Subcutaneous abdominal adipose tissue (tissue), 5 donors: Measurements from ENCODE around the gene POLD1.

Experiments
- H3K27ac ChIP-seq: one replicate; pipeline ENCODE4 v1.7.0; 2013; ENCODE audit warnings: low read depth, mild to moderate bottlenecking, inconsistent platforms, low read length, moderate library complexity
- H3K27me3 ChIP-seq, 5 donors: one replicate each; pipeline ENCODE4 v1.7.0; 2013; ENCODE audit warnings: low read length in 5 of 5, inconsistent platforms in 1 of 5; ENCODE audit not compliant: control insufficient read depth in 5 of 5, insufficient read depth in 4 of 5
- H3K36me3 ChIP-seq, 5 donors: one replicate each; pipeline ENCODE4 v1.7.0; 2013; ENCODE audit warnings: low read length in 5 of 5; ENCODE audit not compliant: control insufficient read depth in 5 of 5, insufficient read depth in 5 of 5
- H3K4me1 ChIP-seq, 5 donors: one replicate each; pipeline ENCODE4 v1.7.0; 2013; ENCODE audit warnings: low read length in 5 of 5, mild to moderate bottlenecking in 3 of 5, moderate library complexity in 1 of 5; ENCODE audit not compliant: control insufficient read depth in 5 of 5, insufficient read depth in 5 of 5
- H3K4me3 ChIP-seq, 5 donors: one replicate each; pipeline ENCODE4 v1.7.0; 2013; ENCODE audit warnings: low read length in 5 of 5, low read depth in 1 of 5
- H3K9ac ChIP-seq, 5 donors: one replicate each; pipeline ENCODE4 v1.7.0; 2013; ENCODE audit warnings: low read length in 5 of 5, mild to moderate bottlenecking in 4 of 5, moderate library complexity in 3 of 5
- H3K9me3 ChIP-seq, 5 donors: one replicate each; pipeline ENCODE4 v1.7.0; 2013; ENCODE audit warnings: low read length in 5 of 5; ENCODE audit not compliant: control insufficient read depth in 5 of 5
- donor health status: healthy.
- donor health status: healthy.
- donor health status: healthy.
- donor health status: healthy.
- donor health status: healthy.

The POLD1 gene

DNA sequence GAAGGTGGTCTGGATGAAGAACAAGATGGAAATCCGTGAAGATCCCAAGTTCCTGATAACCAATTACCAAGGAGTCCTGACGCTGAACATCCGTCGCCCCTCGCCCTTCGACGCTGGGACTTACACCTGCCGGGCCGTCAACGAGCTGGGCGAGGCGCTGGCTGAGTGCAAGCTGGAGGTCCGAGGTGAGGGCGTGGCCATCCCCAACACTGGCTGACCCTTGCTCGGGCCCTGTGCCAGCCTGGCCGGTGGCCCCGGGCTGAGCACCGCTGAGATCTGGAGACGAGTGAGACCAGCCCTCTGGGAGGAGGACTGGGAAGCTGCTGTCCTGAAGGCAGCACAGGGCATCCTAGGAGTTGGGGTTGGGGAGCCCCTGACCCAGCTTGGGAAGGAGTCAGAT lies 80.2 kb downstream of the POLD1 start:
- Histone ChIP-seq H3K27ac (no peak overlapping the region), H3K27me3 (peaks cover 14 to 31% (median 26%) of the 10 kb centered on the region in 5 donors), H3K9ac (no peak overlapping the region), H3K36me3 (no peaks in the 10 kb centered on the region), H3K4me3 (no peak overlapping the region), H3K4me1 (no peaks in the 10 kb centered on the region), H3K9me3 (no peaks in the 10 kb centered on the region)

DNA sequence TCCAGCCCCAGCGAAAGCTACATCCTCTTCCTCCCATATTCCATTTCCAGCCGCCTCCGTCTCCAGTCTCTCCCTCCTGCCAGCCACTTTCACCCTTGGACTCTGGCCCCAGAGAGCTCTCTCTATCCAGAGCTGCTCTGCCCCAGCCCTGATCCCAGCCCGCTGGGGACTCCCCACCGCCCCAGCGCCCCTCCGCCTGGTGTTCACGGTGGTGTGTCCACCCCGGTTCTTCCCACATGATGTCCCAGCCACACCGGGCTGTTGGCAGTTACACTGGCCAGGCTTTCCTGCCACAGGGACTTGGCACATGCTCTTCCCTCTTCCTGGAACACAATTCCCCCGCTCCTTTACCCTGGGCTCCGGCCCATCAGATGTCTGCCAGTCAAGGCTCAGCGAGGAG lies 80.9 kb downstream of the POLD1 start:
- no peaks in the 10 kb centered on the region for H3K9me3 ChIP-seq
- H3K4me1 ChIP-seq = no peaks in the 10 kb centered on the region
- no peak overlapping the region for H3K9ac ChIP-seq
- H3K27me3 ChIP-seq = peaks cover 11 to 26% (median 23%) of the 10 kb centered on the region in 5 donors
- H3K36me3 ChIP-seq = no peaks in the 10 kb centered on the region
- H3K4me3 ChIP-seq = no peak overlapping the region
- H3K27ac ChIP-seq = no peak overlapping the region

DNA sequence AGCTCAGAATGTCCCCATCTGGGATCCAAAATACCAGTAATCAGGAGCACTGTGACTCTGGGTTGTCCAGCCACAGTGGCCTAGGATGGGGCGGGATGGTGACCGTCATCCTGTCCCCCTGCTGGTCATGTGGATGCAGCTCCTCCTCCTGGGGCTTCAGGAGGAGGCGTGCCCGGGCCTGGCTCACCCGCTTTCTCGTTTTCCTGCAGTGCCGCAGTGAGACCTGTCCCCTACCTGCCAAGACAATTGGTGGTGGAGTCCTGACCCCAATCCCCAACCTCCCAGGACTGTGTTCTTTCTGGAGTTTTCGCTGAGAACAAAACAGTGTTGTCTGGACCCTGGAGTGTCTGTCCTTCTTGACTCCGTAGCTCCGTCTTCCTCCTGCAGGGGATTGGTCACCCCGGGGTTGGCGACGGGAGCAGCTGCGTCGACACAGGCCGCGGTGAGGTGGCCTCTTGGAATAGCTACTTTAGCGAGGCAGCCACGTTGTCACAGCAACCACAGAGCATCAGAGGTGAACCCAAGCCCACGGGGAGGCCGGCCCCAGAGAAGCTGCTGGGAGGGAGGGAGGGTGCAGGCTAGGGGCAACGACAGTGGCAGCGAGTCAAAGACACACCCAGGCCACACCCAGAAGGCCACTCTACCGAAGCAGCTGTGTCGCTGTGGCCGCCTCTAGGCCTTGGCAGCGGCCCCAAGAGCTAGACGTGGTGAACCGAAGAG lies 82.0 kb downstream of the POLD1 start:
- Histone ChIP-seq H3K27ac (no peak overlapping the region), H3K4me1 (no peaks in the 10 kb centered on the region), H3K9me3 (no peaks in the 10 kb centered on the region), H3K4me3 (no peak overlapping the region), H3K27me3 (peaks cover 3 to 19% (median 17%) of the 10 kb centered on the region in 5 donors), H3K9ac (no peak overlapping the region), H3K36me3 (no peaks in the 10 kb centered on the region)

DNA sequence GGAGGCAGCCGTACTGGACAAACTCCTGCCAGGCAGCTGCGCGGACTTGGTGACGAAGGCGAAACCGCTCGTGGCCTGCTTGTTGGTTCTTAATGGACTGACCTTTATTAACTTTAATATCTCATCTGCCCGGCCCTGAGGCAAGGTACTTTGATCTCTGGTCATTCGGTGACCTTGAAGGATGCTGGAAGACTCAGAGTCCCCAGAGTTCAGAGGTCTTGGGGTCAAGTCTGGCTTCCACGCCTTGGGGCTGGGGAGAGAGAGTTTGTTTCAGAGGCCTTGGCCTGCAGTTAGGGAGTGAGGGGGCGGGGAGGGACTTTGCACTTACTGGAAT lies 82.5 kb downstream of the POLD1 start:
- Histone ChIP-seq H3K4me3 (no peak overlapping the region), H3K4me1 (no peaks in the 10 kb centered on the region), H3K9ac (no peak overlapping the region), H3K27me3 (peaks cover 3 to 15% (median 12%) of the 10 kb centered on the region in 5 donors), H3K27ac (no peak overlapping the region), H3K36me3 (no peaks in the 10 kb centered on the region), H3K9me3 (no peaks in the 10 kb centered on the region)

DNA sequence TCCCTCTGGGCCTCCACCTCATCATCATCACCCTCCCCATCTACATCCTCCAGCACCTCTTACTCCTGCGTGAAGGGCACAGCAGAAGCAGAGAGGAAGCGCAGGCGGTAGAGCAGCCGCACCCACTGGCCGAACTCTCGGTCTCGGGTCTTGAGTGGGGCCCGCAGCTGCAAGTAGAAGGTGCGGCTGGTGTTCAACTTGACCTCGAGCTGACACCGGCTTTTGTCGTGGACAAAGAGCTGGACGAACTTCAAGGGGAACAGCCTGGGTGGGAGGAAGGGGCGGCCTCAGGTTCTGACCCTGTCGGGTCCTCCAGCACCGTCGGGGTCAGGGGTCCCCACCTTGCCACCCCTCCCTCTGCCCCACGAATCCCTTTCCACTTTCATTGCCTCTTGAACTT lies 83.4 kb downstream of the POLD1 start:
- Histone ChIP-seq H3K27ac (no peak overlapping the region), H3K27me3 (peaks cover 3 to 12% (median 12%) of the 10 kb centered on the region in 5 donors), H3K4me3 (no peak overlapping the region)

More for the DNA sequence above, 83.4 kb downstream of the POLD1 start:
- H3K36me3 ChIP-seq = no peaks in the 10 kb centered on the region
- H3K9ac ChIP-seq = no peak overlapping the region
- no peaks in the 10 kb centered on the region for H3K4me1 ChIP-seq
- no peaks in the 10 kb centered on the region for H3K9me3 ChIP-seq
